HCT116 (cell line): Measurements from ENCODE around the gene SRGAP1. TPM values are rescaled to one million over a fixed set of nuclear protein-coding genes. Genes with fewer than 3 reads are reported as not detected.
"Not testable (repeated sequence)": the region's sequence is repeated elsewhere in the genome, so short reads cannot be mapped to it uniquely, and the experiment has no call there.

ENCODE experiments used
- ATAC-seq: fragments of 200-7000 bp; cut with Tn5 transposase; 2 replicates; pipeline ENCODE4 v1.9.1; 2020; ENCODE audit warnings: mild to moderate bottlenecking, moderate library complexity
- BruUV-seq: library from RNA; stranded (reverse); fragments of 400-500 nt; replicated peaks from 2 replicates; lab custom pipeline; 2021; lab: Mats Ljungman, UMichigan
- CTCF ChIA-PET: fragments of 300-600 bp; sonication (Branson Sonifier 250); formaldehyde crosslinking; loops from one replicate; lab custom pipeline; 2021; ENCODE audit warnings: antibody characterized with exemption; lab: Charles Lee
- POLR2A ChIA-PET: fragments of 300-600, 350-600 bp; sonication (Branson Sonifier 250); formaldehyde crosslinking; loops from one replicate; lab custom pipeline; 2021; ENCODE audit warnings: antibody characterized with exemption; lab: Charles Lee
- RAD21 ChIA-PET, 2 experiments: fragments of 300-600 bp; sonication (Branson Sonifier 250); formaldehyde crosslinking; loops; one replicate each; lab custom pipeline; 2023; ENCODE audit warnings: low total read pairs in 2 of 2; ENCODE audit not compliant: uncharacterized antibody in 2 of 2, unreplicated experiment in 2 of 2, low non-redundant PET in 1 of 2; lab: Charles Lee
- DNase-seq: peaks from one replicate; pipeline ENCODE4 v3.0.0-alpha.2; 2010; ENCODE audit warnings: low read depth, low spot score
- H2AFZ ChIP-seq: fragments of 200-600 bp; shearing (Covaris generic), sonication (generic); 2 replicates; pipeline ENCODE4 v1.6.1; 2017; ENCODE audit warnings: low read depth, mixed run types, mixed read lengths, antibody characterized with exemption, low read length; ENCODE audit not compliant: poor library complexity, severe bottlenecking
- H3K27ac ChIP-seq: 2 replicates; pipeline ENCODE4 v1.5.1; 2012; ENCODE audit warnings: low read depth, low read length
- H3K27me3 ChIP-seq: fragments of 200-600 bp; sonication (generic); 2 replicates; pipeline ENCODE4 v1.6.1; 2016; ENCODE audit warnings: mixed run types, low read length, mixed read lengths; ENCODE audit not compliant: insufficient read depth
- H3K36me3 ChIP-seq, 2 experiments: fragments of 200-500 bp in 1 of 2; fragments of 200-600 bp in 1 of 2; sonication (Bioruptor generic) in 1 of 2; sonication (generic) in 1 of 2; 2 replicates each; pipeline versions ENCODE4 v1.5.1 to v1.6.1; 2014 to 2016; ENCODE audit warnings: low read length in 2 of 2, inconsistent platforms in 1 of 2, mixed read lengths in 1 of 2, mixed run types in 1 of 2; ENCODE audit not compliant: insufficient read depth in 2 of 2, control insufficient read depth in 1 of 2
- H3K4me1 ChIP-seq, 2 experiments: fragments of 200-600 bp in 1 of 2; sonication (generic) in 1 of 2; 2 replicates each; pipeline versions ENCODE4 v1.5.1 to v1.6.1; 2012 to 2017; ENCODE audit warnings: low read length in 2 of 2, inconsistent platforms in 1 of 2, mild to moderate bottlenecking in 1 of 2, mixed read lengths in 1 of 2, mixed run types in 1 of 2, moderate library complexity in 1 of 2; ENCODE audit not compliant: insufficient read depth in 2 of 2, control insufficient read depth in 1 of 2
- H3K4me2 ChIP-seq: fragments of 200-600 bp; sonication (generic); 2 replicates; pipeline ENCODE4 v1.6.1; 2017; ENCODE audit warnings: mixed run types, low read length, mixed read lengths
- H3K4me3 ChIP-seq, 2 experiments: fragments of 200-600 bp in 1 of 2; sonication (generic) in 1 of 2; replicated peaks in 1 of 2; 2 replicates each; pipeline ENCODE4 v1.5.1; 2011 to 2016; ENCODE audit warnings: low read length in 2 of 2, control low read depth in 1 of 2, low read depth in 1 of 2, mild to moderate bottlenecking in 1 of 2, mixed read lengths in 1 of 2, mixed run types in 1 of 2
- H3K79me2 ChIP-seq: fragments of 200-600 bp; sonication (generic); 2 replicates; pipeline ENCODE4 v1.6.1; 2017; ENCODE audit warnings: mild to moderate bottlenecking, mixed run types, low read length, moderate library complexity, mixed read lengths; ENCODE audit not compliant: insufficient read depth
- H3K9ac ChIP-seq: fragments of 200-600 bp; sonication (generic); 2 replicates; pipeline ENCODE4 v1.6.1; 2016; ENCODE audit warnings: low read length, mixed read lengths
- H3K9me2 ChIP-seq: fragments of 200-600 bp; sonication (generic), shearing (Covaris generic); 2 replicates; pipeline ENCODE4 v1.6.1; 2017; ENCODE audit warnings: mixed run types, mild to moderate bottlenecking, moderate library complexity; ENCODE audit not compliant: insufficient read depth
- H3K9me3 ChIP-seq, 2 experiments: fragments of 200-500 bp in 1 of 2; fragments of 200-600 bp in 1 of 2; sonication (Bioruptor generic) in 1 of 2; sonication (generic) in 1 of 2; 2 replicates each; pipeline ENCODE4 v1.6.1; 2014 to 2017; ENCODE audit warnings: low read length in 2 of 2, mixed read lengths in 2 of 2, inconsistent platforms in 1 of 2, low read depth in 1 of 2, mild to moderate bottlenecking in 1 of 2, mixed run types in 1 of 2, moderate library complexity in 1 of 2; ENCODE audit not compliant: control insufficient read depth in 1 of 2, insufficient read depth in 1 of 2
- H4K20me1 ChIP-seq: fragments of 200-600 bp; sonication (generic), shearing (Covaris generic); 2 replicates; pipeline ENCODE4 v1.6.1; 2017; ENCODE audit warnings: mixed run types, mild to moderate bottlenecking, moderate library complexity; ENCODE audit not compliant: insufficient read depth
- CEBPB ChIP-seq: IDR thresholded peaks from 2 replicates; pipeline ENCODE4 v1.6.1; 2012; ENCODE audit warnings: low read depth
- EZH2 ChIP-seq: fragments of 200-600 bp; sonication (generic); IDR thresholded peaks from 2 replicates; pipeline ENCODE4 v1.6.1; 2017; ENCODE audit warnings: antibody characterized with exemption, mixed run types
- JUND ChIP-seq: IDR thresholded peaks from 2 replicates; pipeline ENCODE4 v1.6.1; 2012
- MAX ChIP-seq: IDR thresholded peaks from 2 replicates; pipeline ENCODE4 v1.6.1; 2012
- POLR2A ChIP-seq: IDR thresholded peaks from 2 replicates; pipeline ENCODE4 v1.7.0; 2011; ENCODE audit warnings: borderline replicate concordance; ENCODE audit not compliant: insufficient read depth, insufficient read length; ENCODE audit errors: extremely low read depth
- RAD21 ChIP-seq: IDR thresholded peaks from 2 replicates; pipeline ENCODE4 v1.6.1; 2012; ENCODE audit warnings: low read depth, mild to moderate bottlenecking
- SIN3A ChIP-seq: IDR thresholded peaks from 2 replicates; pipeline ENCODE4 v1.6.1; 2012; ENCODE audit warnings: low read depth
- YY1 ChIP-seq: IDR thresholded peaks from 2 replicates; pipeline ENCODE4 v1.6.1; 2011; ENCODE audit warnings: low read length, low read depth, moderate library complexity, mild to moderate bottlenecking; ENCODE audit not compliant: insufficient replicate concordance; ENCODE audit errors: extremely low read depth
- ZNF274 ChIP-seq: fragments of 200-500 bp; sonication (Bioruptor generic); IDR thresholded peaks from 2 replicates; pipeline ENCODE4 v1.6.1; 2014; ENCODE audit warnings: mild to moderate bottlenecking, low read depth, low read length, inconsistent platforms
- intact Hi-C: fragments of 100-400 bp; cut with micrococcal nuclease; formaldehyde crosslinking; loops from 2 replicates; pipeline ENCODE4 v1.10.0; 2022
- total RNA-seq: library from RNA; stranded (reverse); gene quantifications from one replicate; pipeline ENCODE4 v1.2.1, GENCODE V29; 2021; ENCODE audit not compliant: unreplicated experiment
- TF ChIP-seq, protein P1 (sequence below): IDR thresholded peaks from 2 replicates; pipeline ENCODE4 v1.6.1; 2012
- TF ChIP-seq, protein P2 (sequence below): IDR thresholded peaks from 2 replicates; pipeline ENCODE4 v1.6.1; 2011; ENCODE audit warnings: mild to moderate bottlenecking, low read length, moderate library complexity; ENCODE audit not compliant: insufficient replicate concordance; ENCODE audit errors: extremely low read depth

Gene SRGAP1
- total RNA-seq, 1 experiment from 2014 or later = 16.6 TPM

- H3K36me3 ChIP-seq = no peaks in the 10 kb centered on the region
- ChIA-PET CTCF (no interaction called here), RAD21 (no interaction called here), POLR2A (no interaction called here)
- H3K27me3 ChIP-seq = no peaks in the 10 kb centered on the region
- no peak for ATAC-seq
- intact Hi-C loops = no loop called here
- no peak for TF ChIP-seq CEBPB
- no peak overlapping the region for H3K27ac ChIP-seq
- H3K9me2 ChIP-seq = no peaks in the 10 kb centered on the region
- H3K4me2 ChIP-seq = 0 out of 2 replicates have a peak overlapping the region, but pooled peaks have one; percentile 8
- H3K4me3 ChIP-seq = no peak overlapping the region
- H3K9me3 ChIP-seq = no peaks in the 10 kb centered on the region
- no TSS peak for BruUV-seq
- peaks cover 0 to 32% of the 10 kb centered on the region in 2 experiments; a peak in 2 of 4 replicates for H3K4me1 ChIP-seq
- no peak for DNase-seq
- no peak overlapping the region for H2AFZ ChIP-seq
- no peaks in the 10 kb centered on the region for H3K79me2 ChIP-seq
- H3K9ac ChIP-seq = no peak overlapping the region
- H4K20me1 ChIP-seq = no peaks in the 10 kb centered on the region
These were observed 165.7 kb downstream of the SRGAP1 start for GRCh38 chr12:64010069-64010686.

DNA sequence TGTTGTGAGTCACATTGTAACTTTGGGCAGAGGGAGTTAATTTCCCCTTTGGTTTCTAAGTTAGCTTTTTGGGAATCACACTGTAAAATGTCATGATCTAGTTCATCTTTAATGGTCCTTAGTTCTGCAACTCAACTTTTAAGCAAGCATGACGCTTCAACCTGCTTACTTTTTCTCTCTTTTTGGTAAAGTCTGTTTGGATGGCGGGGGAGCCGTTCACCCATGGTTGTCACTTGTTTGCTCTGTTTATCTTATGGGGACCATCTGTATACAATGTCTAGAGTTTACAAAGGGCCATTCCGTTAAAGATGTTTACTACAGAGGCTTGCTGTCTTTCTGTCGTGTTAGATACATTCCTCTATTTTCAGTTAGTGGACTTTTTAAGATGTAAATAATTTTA, 172.0 kb downstream of the SRGAP1 start:
- Histone ChIP-seq H3K4me2 (no peak overlapping the region), H3K79me2 (no peaks in the 10 kb centered on the region), H3K27me3 (no peaks in the 10 kb centered on the region), H3K9me2 (no peaks in the 10 kb centered on the region), H3K27ac (no peak overlapping the region), H3K9ac (no peak overlapping the region)
- BruUV-seq = no TSS peak
- DNase-seq = no peak
- CTCF ChIA-PET = no interaction called here
- RAD21 ChIA-PET = no interaction called here
- no peak for TF ChIP-seq YY1
- TF ChIP-seq ZNF274 = no peak
- no peak for TF ChIP-seq SIN3A
- TF ChIP-seq CEBPB = no peak
- TF ChIP-seq, protein P1, sequence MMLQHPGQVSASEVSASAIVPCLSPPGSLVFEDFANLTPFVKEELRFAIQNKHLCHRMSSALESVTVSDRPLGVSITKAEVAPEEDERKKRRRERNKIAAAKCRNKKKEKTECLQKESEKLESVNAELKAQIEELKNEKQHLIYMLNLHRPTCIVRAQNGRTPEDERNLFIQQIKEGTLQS = no peak
- no peak for TF ChIP-seq JUND
- no peak for TF ChIP-seq MAX
- TF ChIP-seq EZH2 = no peak
- no peak for TF ChIP-seq RAD21
- TF ChIP-seq, protein P2, sequence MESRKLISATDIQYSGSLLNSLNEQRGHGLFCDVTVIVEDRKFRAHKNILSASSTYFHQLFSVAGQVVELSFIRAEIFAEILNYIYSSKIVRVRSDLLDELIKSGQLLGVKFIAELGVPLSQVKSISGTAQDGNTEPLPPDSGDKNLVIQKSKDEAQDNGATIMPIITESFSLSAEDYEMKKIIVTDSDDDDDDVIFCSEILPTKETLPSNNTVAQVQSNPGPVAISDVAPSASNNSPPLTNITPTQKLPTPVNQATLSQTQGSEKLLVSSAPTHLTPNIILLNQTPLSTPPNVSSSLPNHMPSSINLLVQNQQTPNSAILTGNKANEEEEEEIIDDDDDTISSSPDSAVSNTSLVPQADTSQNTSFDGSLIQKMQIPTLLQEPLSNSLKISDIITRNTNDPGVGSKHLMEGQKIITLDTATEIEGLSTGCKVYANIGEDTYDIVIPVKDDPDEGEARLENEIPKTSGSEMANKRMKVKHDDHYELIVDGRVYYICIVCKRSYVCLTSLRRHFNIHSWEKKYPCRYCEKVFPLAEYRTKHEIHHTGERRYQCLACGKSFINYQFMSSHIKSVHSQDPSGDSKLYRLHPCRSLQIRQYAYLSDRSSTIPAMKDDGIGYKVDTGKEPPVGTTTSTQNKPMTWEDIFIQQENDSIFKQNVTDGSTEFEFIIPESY = no peak
- no peak for TF ChIP-seq POLR2A
- TF ChIP-seq, all 23 proteins: peak for 0
- no peaks in the 10 kb centered on the region for H4K20me1 ChIP-seq
- ATAC-seq = no peak
- H3K36me3 ChIP-seq = no peaks in the 10 kb centered on the region
- intact Hi-C loops = no loop called here
- POLR2A ChIA-PET = no interaction called here
- no peak overlapping the region for H3K4me3 ChIP-seq
- H3K9me3 ChIP-seq = no peaks in the 10 kb centered on the region
- peaks cover 0 to 13% of the 10 kb centered on the region in 2 experiments; a peak in 1 of 4 replicates for H3K4me1 ChIP-seq
- no peak overlapping the region for H2AFZ ChIP-seq

DNA sequence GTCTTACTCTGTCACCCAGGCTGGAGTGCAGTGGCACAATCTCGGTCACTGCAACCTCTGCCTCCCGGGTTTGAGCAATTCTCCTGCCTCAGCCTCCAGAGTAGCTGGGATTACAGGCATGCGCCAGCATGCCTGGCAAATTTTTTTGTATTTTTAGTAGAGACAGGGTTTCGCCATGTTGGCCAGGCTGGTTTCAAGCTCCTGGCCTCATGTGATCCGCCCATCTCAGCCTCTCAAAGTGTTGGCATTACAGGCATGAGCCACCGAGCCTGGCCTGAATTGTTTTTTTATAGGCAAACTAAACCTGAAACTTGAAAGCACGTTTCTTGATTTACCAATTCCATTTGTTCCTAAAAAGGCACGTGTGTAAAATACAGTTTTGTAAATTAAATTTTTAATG, 173.6 kb downstream of the SRGAP1 start:
- CTCF ChIA-PET, ATAC-seq, H3K27me3 ChIP-seq, POLR2A ChIA-PET, H3K4me2 ChIP-seq, H3K79me2 ChIP-seq, H2AFZ ChIP-seq, DNase-seq, H3K9me3 ChIP-seq, H4K20me1 ChIP-seq, H3K36me3 ChIP-seq, BruUV-seq, intact Hi-C loops, H3K27ac ChIP-seq, H3K9me2 ChIP-seq, H3K9ac ChIP-seq, H3K4me3 ChIP-seq, RAD21 ChIA-PET: not testable (repeated sequence)
- peaks cover 0 to 11% of the 10 kb centered on the region in 2 experiments; a peak in 1 of 4 replicates for H3K4me1 ChIP-seq
